GM12878 (cell line): ENCODE results near the gene SHPK. TPM values are rescaled to one million over a fixed set of nuclear protein-coding genes. Genes with fewer than 3 reads are reported as not detected.

ENCODE experiments used
- BRCA1 ChIP-seq: IDR thresholded peaks from 2 replicates; pipeline ENCODE4 v1.6.1; 2011; ENCODE audit warnings: low read depth, low read length, improper control_type of control experiment
- MTA2 ChIP-seq: fragments of 450-650 bp; IDR thresholded peaks from 2 replicates; pipeline ENCODE4 v1.6.1; 2016; ENCODE audit warnings: low read depth, mild to moderate bottlenecking, moderate library complexity
- NBN ChIP-seq: fragments of 450-650 bp; IDR thresholded peaks from 2 replicates; pipeline ENCODE4 v1.6.1; 2016
- POLR2AphosphoS5 ChIP-seq: IDR thresholded peaks from 2 replicates; pipeline ENCODE4 v1.6.1; 2011; ENCODE audit warnings: mild to moderate bottlenecking, low read length, inconsistent platforms
- TCF7 ChIP-seq: IDR thresholded peaks from 2 replicates; pipeline ENCODE4 v1.6.1; 2014; ENCODE audit warnings: antibody characterized with exemption, borderline replicate concordance
- polyA plus RNA-seq, 11 experiments: library from polyadenylated mRNA; depleted of rRNA in 4 of 11; unstranded in 6 of 11; stranded (reverse) in 5 of 11; fragments of >200 nt; fragmentation: Nextera tagmentation in 4 of 11; fragmentation: Illumina TruSeq in 1 of 11; extraction: Ambion mirVana in 4 of 11; extraction: Trizol in 1 of 11; gene quantifications; 1 replicate in 1 of 11; 2 replicates in 10 of 11; pipeline versions ENCODE4 v1.2.1 to v1.2.3, GENCODE V29; 2011 to 2016; ENCODE audit warnings: inconsistent platforms in 2 of 11, missing spikeins in 2 of 11, low read depth in 1 of 11
- total RNA-seq, 4 experiments: library from RNA; depleted of rRNA in 3 of 4; stranded (reverse); fragments of >200 nt in 3 of 4; fragmentation: Illumina TruSeq in 1 of 4; extraction: Trizol in 1 of 4; gene quantifications; 2 replicates each; pipeline versions ENCODE4 v1.2.1 to v1.2.3, GENCODE V29; 2013 to 2021
- TF ChIP-seq, protein P1 (sequence below): fragments of 450-650 bp; IDR thresholded peaks from 2 replicates; pipeline ENCODE4 v1.6.1; 2016; ENCODE audit warnings: mild to moderate bottlenecking, moderate library complexity, borderline replicate concordance
- TF ChIP-seq, protein P2 (sequence below): fragments of 450-650 bp; IDR thresholded peaks from 2 replicates; pipeline ENCODE4 v1.6.1; 2017; ENCODE audit warnings: antibody characterized with exemption, mild to moderate bottlenecking, moderate library complexity

The SHPK gene
- total and polyA plus RNA-seq, 10 of the 15 experiments (the other 5 are each of a cell fraction or from before 2014, with no cell fraction given): 1.7 to 16.6 (median 12.9) TPM

DNA sequence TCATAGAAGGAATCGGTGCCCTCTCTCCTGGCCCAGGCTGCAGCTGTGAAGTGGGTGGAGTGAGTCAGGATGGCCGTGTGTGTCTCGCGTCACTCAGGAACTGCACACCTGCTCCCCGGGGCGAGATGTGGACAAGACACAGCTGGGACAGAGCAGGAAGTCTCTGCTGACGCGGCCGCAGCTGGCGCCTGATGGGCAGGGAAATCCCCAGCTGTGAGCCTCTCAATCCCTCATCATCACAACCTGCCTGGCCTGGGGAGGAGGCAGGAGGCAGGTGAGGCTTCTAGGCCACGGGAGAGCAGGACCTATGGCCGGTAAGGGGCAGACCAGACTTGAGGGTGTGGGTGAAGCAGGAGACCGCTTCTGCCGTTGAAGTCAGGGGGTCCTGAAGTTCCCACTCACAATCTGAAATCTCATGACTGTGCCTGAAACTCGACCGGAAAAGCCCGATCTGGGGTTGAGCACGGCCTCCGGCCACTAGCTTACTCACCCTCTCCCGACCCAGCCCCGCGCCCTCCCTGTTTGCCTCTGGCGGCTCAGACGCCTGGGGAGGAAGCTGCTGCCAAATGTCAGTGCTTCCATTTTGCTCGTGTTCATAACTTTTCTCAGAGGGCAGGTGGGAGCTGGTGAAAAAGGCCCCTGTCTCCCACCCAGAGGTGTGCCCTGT is 77.3 kb downstream of the SHPK start (continued):
- TF ChIP-seq, protein P1, sequence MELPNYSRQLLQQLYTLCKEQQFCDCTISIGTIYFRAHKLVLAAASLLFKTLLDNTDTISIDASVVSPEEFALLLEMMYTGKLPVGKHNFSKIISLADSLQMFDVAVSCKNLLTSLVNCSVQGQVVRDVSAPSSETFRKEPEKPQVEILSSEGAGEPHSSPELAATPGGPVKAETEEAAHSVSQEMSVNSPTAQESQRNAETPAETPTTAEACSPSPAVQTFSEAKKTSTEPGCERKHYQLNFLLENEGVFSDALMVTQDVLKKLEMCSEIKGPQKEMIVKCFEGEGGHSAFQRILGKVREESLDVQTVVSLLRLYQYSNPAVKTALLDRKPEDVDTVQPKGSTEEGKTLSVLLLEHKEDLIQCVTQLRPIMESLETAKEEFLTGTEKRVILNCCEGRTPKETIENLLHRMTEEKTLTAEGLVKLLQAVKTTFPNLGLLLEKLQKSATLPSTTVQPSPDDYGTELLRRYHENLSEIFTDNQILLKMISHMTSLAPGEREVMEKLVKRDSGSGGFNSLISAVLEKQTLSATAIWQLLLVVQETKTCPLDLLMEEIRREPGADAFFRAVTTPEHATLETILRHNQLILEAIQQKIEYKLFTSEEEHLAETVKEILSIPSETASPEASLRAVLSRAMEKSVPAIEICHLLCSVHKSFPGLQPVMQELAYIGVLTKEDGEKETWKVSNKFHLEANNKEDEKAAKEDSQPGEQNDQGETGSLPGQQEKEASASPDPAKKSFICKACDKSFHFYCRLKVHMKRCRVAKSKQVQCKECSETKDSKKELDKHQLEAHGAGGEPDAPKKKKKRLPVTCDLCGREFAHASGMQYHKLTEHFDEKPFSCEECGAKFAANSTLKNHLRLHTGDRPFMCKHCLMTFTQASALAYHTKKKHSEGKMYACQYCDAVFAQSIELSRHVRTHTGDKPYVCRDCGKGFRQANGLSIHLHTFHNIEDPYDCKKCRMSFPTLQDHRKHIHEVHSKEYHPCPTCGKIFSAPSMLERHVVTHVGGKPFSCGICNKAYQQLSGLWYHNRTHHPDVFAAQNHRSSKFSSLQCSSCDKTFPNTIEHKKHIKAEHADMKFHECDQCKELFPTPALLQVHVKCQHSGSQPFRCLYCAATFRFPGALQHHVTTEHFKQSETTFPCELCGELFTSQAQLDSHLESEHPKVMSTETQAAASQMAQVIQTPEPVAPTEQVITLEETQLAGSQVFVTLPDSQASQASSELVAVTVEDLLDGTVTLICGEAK: no peak; the same call in 1 of the 2 replicates
- peak; percentile 87 for TF ChIP-seq POLR2AphosphoS5
- TF ChIP-seq BRCA1: 0 out of 2 replicates have a peak, but pooled peaks have one; percentile 42
- TF ChIP-seq TCF7: no peak
- TF ChIP-seq NBN: peak; percentile 89; the same call in 1 of the 2 replicates
- peak; percentile 64 for TF ChIP-seq MTA2
- TF ChIP-seq, protein P2, sequence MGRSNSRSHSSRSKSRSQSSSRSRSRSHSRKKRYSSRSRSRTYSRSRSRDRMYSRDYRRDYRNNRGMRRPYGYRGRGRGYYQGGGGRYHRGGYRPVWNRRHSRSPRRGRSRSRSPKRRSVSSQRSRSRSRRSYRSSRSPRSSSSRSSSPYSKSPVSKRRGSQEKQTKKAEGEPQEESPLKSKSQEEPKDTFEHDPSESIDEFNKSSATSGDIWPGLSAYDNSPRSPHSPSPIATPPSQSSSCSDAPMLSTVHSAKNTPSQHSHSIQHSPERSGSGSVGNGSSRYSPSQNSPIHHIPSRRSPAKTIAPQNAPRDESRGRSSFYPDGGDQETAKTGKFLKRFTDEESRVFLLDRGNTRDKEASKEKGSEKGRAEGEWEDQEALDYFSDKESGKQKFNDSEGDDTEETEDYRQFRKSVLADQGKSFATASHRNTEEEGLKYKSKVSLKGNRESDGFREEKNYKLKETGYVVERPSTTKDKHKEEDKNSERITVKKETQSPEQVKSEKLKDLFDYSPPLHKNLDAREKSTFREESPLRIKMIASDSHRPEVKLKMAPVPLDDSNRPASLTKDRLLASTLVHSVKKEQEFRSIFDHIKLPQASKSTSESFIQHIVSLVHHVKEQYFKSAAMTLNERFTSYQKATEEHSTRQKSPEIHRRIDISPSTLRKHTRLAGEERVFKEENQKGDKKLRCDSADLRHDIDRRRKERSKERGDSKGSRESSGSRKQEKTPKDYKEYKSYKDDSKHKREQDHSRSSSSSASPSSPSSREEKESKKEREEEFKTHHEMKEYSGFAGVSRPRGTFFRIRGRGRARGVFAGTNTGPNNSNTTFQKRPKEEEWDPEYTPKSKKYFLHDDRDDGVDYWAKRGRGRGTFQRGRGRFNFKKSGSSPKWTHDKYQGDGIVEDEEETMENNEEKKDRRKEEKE: no peak

Other genes starting within 250 kb of the SHPK start
Only the 7 nearest of the 15 such genes appear.
- 2.7 and 3.7 TPM in 2 replicates for gene TRPV3, start 78.4 kb downstream of the SHPK start, total RNA-seq (2014; rRNA removed)
- gene TRPV3, start 78.4 kb downstream of the SHPK start, total RNA-seq (2014; rRNA removed; fragmentation: Illumina TruSeq; extraction: Trizol): 2.7 and 2.8 TPM in 2 replicates
- 3.6 and 5.2 TPM in 2 replicates for gene TRPV3, start 78.4 kb downstream of the SHPK start, total RNA-seq (2021)
- gene TRPV3, start 78.4 kb downstream of the SHPK start, polyA plus RNA-seq (2011; rRNA removed): 8.7 and 12.0 TPM in 2 replicates
- gene TRPV3, start 78.4 kb downstream of the SHPK start, polyA plus RNA-seq (2014; fragmentation: Illumina TruSeq; extraction: Trizol): 3.3 and 4.1 TPM in 2 replicates
- gene TRPV3, start 78.4 kb downstream of the SHPK start, polyA plus RNA-seq (2014; fragmentation: Nextera tagmentation; extraction: Ambion mirVana): under 1 TPM; 0.52 to 0.60 TPM
- gene TRPV3, start 78.4 kb downstream of the SHPK start, polyA plus RNA-seq (2014; rRNA removed): 4.4 and 4.5 TPM in 2 replicates
- gene TRPV3, start 78.4 kb downstream of the SHPK start, polyA plus RNA-seq (2016; fragmentation: Nextera tagmentation; extraction: Ambion mirVana): 1 to 10 TPM; 1.6 to 2.1 TPM
- 1.9 TPM in 2 replicates for gene TRPV1, start 26.8 kb downstream of the SHPK start, total RNA-seq (2014; rRNA removed)
- gene TRPV1, start 26.8 kb downstream of the SHPK start, total RNA-seq (2014; rRNA removed; fragmentation: Illumina TruSeq; extraction: Trizol): 1.6 and 1.9 TPM in 2 replicates
- gene TRPV1, start 26.8 kb downstream of the SHPK start, total RNA-seq (2021): 2.3 and 3.5 TPM in 2 replicates
- 0.68 and 0.75 TPM in 2 replicates for gene TRPV1, start 26.8 kb downstream of the SHPK start, polyA plus RNA-seq (2011; rRNA removed)
- 1.5 and 2.4 TPM in 2 replicates for gene TRPV1, start 26.8 kb downstream of the SHPK start, polyA plus RNA-seq (2014; fragmentation: Illumina TruSeq; extraction: Trizol)
- gene TRPV1, start 26.8 kb downstream of the SHPK start, polyA plus RNA-seq (2014; fragmentation: Nextera tagmentation; extraction: Ambion mirVana): under 1 TPM; 0.39 to 0.42 TPM
- 4.2 and 5.2 TPM in 2 replicates for gene TRPV1, start 26.8 kb downstream of the SHPK start, polyA plus RNA-seq (2014; rRNA removed)
- gene TRPV1, start 26.8 kb downstream of the SHPK start, polyA plus RNA-seq (2016; fragmentation: Nextera tagmentation; extraction: Ambion mirVana): 1 to 10 TPM; 1.9 to 2.1 TPM
- 7.3 and 7.4 TPM in 2 replicates for gene CTNS, start 510 bp upstream of the SHPK start, total RNA-seq (2014; rRNA removed)
- gene CTNS, start 510 bp upstream of the SHPK start, total RNA-seq (2014; rRNA removed; fragmentation: Illumina TruSeq; extraction: Trizol): 4.7 and 5.3 TPM in 2 replicates
- gene CTNS, start 510 bp upstream of the SHPK start, total RNA-seq (2021): 7.8 and 9.2 TPM in 2 replicates
- gene CTNS, start 510 bp upstream of the SHPK start, polyA plus RNA-seq (2011; rRNA removed): 2.6 and 3.0 TPM in 2 replicates
- gene CTNS, start 510 bp upstream of the SHPK start, polyA plus RNA-seq (2014; fragmentation: Illumina TruSeq; extraction: Trizol): 5.0 and 6.8 TPM in 2 replicates
- 1 to 10 TPM in 1 of 2 experiments, under 1 TPM in 1; 0.92 to 1.7 TPM for gene CTNS, start 510 bp upstream of the SHPK start, polyA plus RNA-seq (2014; fragmentation: Nextera tagmentation; extraction: Ambion mirVana)
- gene CTNS, start 510 bp upstream of the SHPK start, polyA plus RNA-seq (2014; rRNA removed): 8.3 and 10.7 TPM in 2 replicates
- 1 to 10 TPM; 6.0 to 8.6 TPM for gene CTNS, start 510 bp upstream of the SHPK start, polyA plus RNA-seq (2016; fragmentation: Nextera tagmentation; extraction: Ambion mirVana)
- 28.2 and 29.8 TPM in 2 replicates for gene TAX1BP3, start 32.3 kb upstream of the SHPK start, total RNA-seq (2014; rRNA removed)
- gene TAX1BP3, start 32.3 kb upstream of the SHPK start, total RNA-seq (2014; rRNA removed; fragmentation: Illumina TruSeq; extraction: Trizol): 9.2 and 10.6 TPM in 2 replicates
- gene TAX1BP3, start 32.3 kb upstream of the SHPK start, total RNA-seq (2021): 23.4 and 24.6 TPM in 2 replicates
- gene TAX1BP3, start 32.3 kb upstream of the SHPK start, polyA plus RNA-seq (2011; rRNA removed): 3.6 and 5.0 TPM in 2 replicates
- gene TAX1BP3, start 32.3 kb upstream of the SHPK start, polyA plus RNA-seq (2014; fragmentation: Illumina TruSeq; extraction: Trizol): 4.4 and 8.3 TPM in 2 replicates
- 1 to 10 TPM in 1 of 2 experiments, under 1 TPM in 1; 1.00 to 4.7 TPM for gene TAX1BP3, start 32.3 kb upstream of the SHPK start, polyA plus RNA-seq (2014; fragmentation: Nextera tagmentation; extraction: Ambion mirVana)
- 17.2 and 20.2 TPM in 2 replicates for gene TAX1BP3, start 32.3 kb upstream of the SHPK start, polyA plus RNA-seq (2014; rRNA removed)
- gene TAX1BP3, start 32.3 kb upstream of the SHPK start, polyA plus RNA-seq (2016; fragmentation: Nextera tagmentation; extraction: Ambion mirVana): 10 to 100 TPM; 38.1 to 40.4 TPM
- gene EMC6, start 32.6 kb upstream of the SHPK start, total RNA-seq (2014; rRNA removed): 24.5 and 37.3 TPM in 2 replicates
- 28.3 and 34.5 TPM in 2 replicates for gene EMC6, start 32.6 kb upstream of the SHPK start, total RNA-seq (2014; rRNA removed; fragmentation: Illumina TruSeq; extraction: Trizol)
- gene EMC6, start 32.6 kb upstream of the SHPK start, total RNA-seq (2021): 63.6 and 64.2 TPM in 2 replicates
- 20.0 and 28.8 TPM in 2 replicates for gene EMC6, start 32.6 kb upstream of the SHPK start, polyA plus RNA-seq (2011; rRNA removed)
- 11.1 and 27.6 TPM in 2 replicates for gene EMC6, start 32.6 kb upstream of the SHPK start, polyA plus RNA-seq (2014; fragmentation: Illumina TruSeq; extraction: Trizol)
- 10 to 100 TPM in 1 of 2 experiments, 1 to 10 TPM in 1; 5.1 to 32.2 TPM for gene EMC6, start 32.6 kb upstream of the SHPK start, polyA plus RNA-seq (2014; fragmentation: Nextera tagmentation; extraction: Ambion mirVana)
- 162 and 165 TPM in 2 replicates for gene EMC6, start 32.6 kb upstream of the SHPK start, polyA plus RNA-seq (2014; rRNA removed)
- gene EMC6, start 32.6 kb upstream of the SHPK start, polyA plus RNA-seq (2016; fragmentation: Nextera tagmentation; extraction: Ambion mirVana): 100 to 1,000 TPM; 170 to 172 TPM
- gene P2RX5, start 59.9 kb upstream of the SHPK start, total RNA-seq (2014; rRNA removed): 22.5 and 25.2 TPM in 2 replicates
- 17.9 and 20.0 TPM in 2 replicates for gene P2RX5, start 59.9 kb upstream of the SHPK start, total RNA-seq (2014; rRNA removed; fragmentation: Illumina TruSeq; extraction: Trizol)
- gene P2RX5, start 59.9 kb upstream of the SHPK start, total RNA-seq (2021): 24.8 and 27.2 TPM in 2 replicates
- 5.1 and 10.0 TPM in 2 replicates for gene P2RX5, start 59.9 kb upstream of the SHPK start, polyA plus RNA-seq (2011; rRNA removed)
- gene P2RX5, start 59.9 kb upstream of the SHPK start, polyA plus RNA-seq (2014; fragmentation: Illumina TruSeq; extraction: Trizol): 18.4 and 28.8 TPM in 2 replicates
- gene P2RX5, start 59.9 kb upstream of the SHPK start, polyA plus RNA-seq (2014; fragmentation: Nextera tagmentation; extraction: Ambion mirVana): 10 to 100 TPM in 1 of 2 experiments, 1 to 10 TPM in 1; 6.9 to 14.2 TPM
- 18.1 and 22.5 TPM in 2 replicates for gene P2RX5, start 59.9 kb upstream of the SHPK start, polyA plus RNA-seq (2014; rRNA removed)
- gene P2RX5, start 59.9 kb upstream of the SHPK start, polyA plus RNA-seq (2016; fragmentation: Nextera tagmentation; extraction: Ambion mirVana): 10 to 100 TPM; 19.1 to 23.1 TPM
- gene HASPIN, start 87.7 kb upstream of the SHPK start, total RNA-seq (2014; rRNA removed): 14.9 and 16.5 TPM in 2 replicates
- gene HASPIN, start 87.7 kb upstream of the SHPK start, total RNA-seq (2014; rRNA removed; fragmentation: Illumina TruSeq; extraction: Trizol): 11.7 and 13.1 TPM in 2 replicates
- gene HASPIN, start 87.7 kb upstream of the SHPK start, total RNA-seq (2021): 16.5 and 18.0 TPM in 2 replicates
- 6.1 and 7.1 TPM in 2 replicates for gene HASPIN, start 87.7 kb upstream of the SHPK start, polyA plus RNA-seq (2011; rRNA removed)
- gene HASPIN, start 87.7 kb upstream of the SHPK start, polyA plus RNA-seq (2014; fragmentation: Illumina TruSeq; extraction: Trizol): 13.4 and 16.4 TPM in 2 replicates
- gene HASPIN, start 87.7 kb upstream of the SHPK start, polyA plus RNA-seq (2014; fragmentation: Nextera tagmentation; extraction: Ambion mirVana): under 1 TPM; 0.80 to 0.97 TPM
- gene HASPIN, start 87.7 kb upstream of the SHPK start, polyA plus RNA-seq (2014; rRNA removed): 11.4 and 12.2 TPM in 2 replicates
- 1 to 10 TPM; 8.7 TPM for gene HASPIN, start 87.7 kb upstream of the SHPK start, polyA plus RNA-seq (2016; fragmentation: Nextera tagmentation; extraction: Ambion mirVana)